Chondrocyte (in vitro differentiated cells): ENCODE data around the gene SPRED2. TPM values are rescaled to one million over a fixed set of nuclear protein-coding genes. Genes with fewer than 3 reads are reported as not detected.

Experiments
- DNase-seq: peaks from one replicate; pipeline ENCODE4 v3.0.0; 2021; ENCODE audit warnings: mixed read lengths, low spot score
- H3K27ac Mint-ChIP-seq: one replicate; pipeline ENCODE4 v1.8.0; 2021; ENCODE audit warnings: mild to moderate bottlenecking, moderate library complexity, mixed read lengths; ENCODE audit not compliant: unreplicated experiment
- H3K27me3 Mint-ChIP-seq: 2 replicates; pipeline ENCODE4 v1.8.0; 2021; ENCODE audit warnings: low read depth, mixed read lengths
- H3K36me3 Mint-ChIP-seq: 2 replicates; pipeline ENCODE4 v1.8.0; 2021; ENCODE audit warnings: low read depth, mixed read lengths
- H3K4me1 Mint-ChIP-seq: 2 replicates; pipeline ENCODE4 v1.8.0; 2021; ENCODE audit warnings: low read depth, mild to moderate bottlenecking, mixed read lengths
- H3K4me3 Mint-ChIP-seq: one replicate; pipeline ENCODE4 v1.8.0; 2021; ENCODE audit warnings: mild to moderate bottlenecking, moderate library complexity, mixed read lengths; ENCODE audit not compliant: unreplicated experiment
- H3K9me3 Mint-ChIP-seq: 2 replicates; pipeline ENCODE4 v1.8.0; 2021; ENCODE audit warnings: low read depth, mixed read lengths
- CTCF ChIP-seq: fragments of 200-600 bp; sonication (generic); IDR thresholded peaks from 2 replicates; pipeline ENCODE4 v1.5.0; 2021; ENCODE audit warnings: antibody characterized with exemption, mild to moderate bottlenecking, moderate library complexity
- total RNA-seq: library from RNA; stranded (reverse); gene quantifications from 3 replicates; pipeline ENCODE4 v1.2.1, GENCODE V29; 2021

Gene SPRED2
- total RNA-seq, 1 donor from 2014 or later, result 23.1 TPM

DNA sequence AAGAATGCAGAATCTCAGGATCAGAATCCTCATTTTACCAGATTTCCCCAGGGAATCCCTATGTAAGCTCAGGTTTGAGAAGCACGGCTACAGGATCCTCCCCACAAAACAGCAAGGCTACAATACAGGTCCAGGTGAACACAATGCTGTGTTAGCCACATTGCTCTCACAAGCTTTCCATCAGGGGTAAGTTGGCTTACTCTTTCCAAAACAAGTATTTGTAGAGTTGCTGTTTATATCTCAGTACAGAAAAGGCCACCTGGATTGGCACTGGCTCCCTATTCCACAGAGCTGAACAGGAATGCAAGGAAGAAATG lies 11.0 kb downstream of the SPRED2 start:
- H3K27ac Mint-ChIP-seq, result no peak overlapping the region
- H3K4me1 Mint-ChIP-seq, result peaks cover 21% of the 10 kb centered on the region
- H3K4me3 Mint-ChIP-seq, result no peak overlapping the region
- no peak for TF ChIP-seq CTCF
- no peaks in the 10 kb centered on the region for H3K27me3 Mint-ChIP-seq
- H3K36me3 Mint-ChIP-seq, result no peaks in the 10 kb centered on the region
- DNase-seq, result no peak
- no peaks in the 10 kb centered on the region for H3K9me3 Mint-ChIP-seq

GRCh38 chr2:65420712-65421431 lies 11.5 kb downstream of the SPRED2 start:
- DNase-seq, result no peak
- Mint-ChIP-seq H3K4me3 (peak overlapping the region; percentile 29), H3K4me1 (peaks cover 27% of the 10 kb centered on the region), H3K27me3 (no peaks in the 10 kb centered on the region), H3K36me3 (no peaks in the 10 kb centered on the region), H3K9me3 (no peaks in the 10 kb centered on the region), H3K27ac (peak overlapping the region; percentile 43)
- no peak for TF ChIP-seq CTCF

- no peaks in the 10 kb centered on the region for H3K9me3 Mint-ChIP-seq
- no peak for DNase-seq
- no peaks in the 10 kb centered on the region for H3K36me3 Mint-ChIP-seq
- no peak overlapping the region for H3K4me3 Mint-ChIP-seq
- peaks cover 35% of the 10 kb centered on the region for H3K4me1 Mint-ChIP-seq
- no peak overlapping the region for H3K27ac Mint-ChIP-seq
- H3K27me3 Mint-ChIP-seq, result no peaks in the 10 kb centered on the region
- TF ChIP-seq CTCF, result no peak
Measured at GRCh38 chr2:65417509-65418085, 14.8 kb downstream of the SPRED2 start.

DNA sequence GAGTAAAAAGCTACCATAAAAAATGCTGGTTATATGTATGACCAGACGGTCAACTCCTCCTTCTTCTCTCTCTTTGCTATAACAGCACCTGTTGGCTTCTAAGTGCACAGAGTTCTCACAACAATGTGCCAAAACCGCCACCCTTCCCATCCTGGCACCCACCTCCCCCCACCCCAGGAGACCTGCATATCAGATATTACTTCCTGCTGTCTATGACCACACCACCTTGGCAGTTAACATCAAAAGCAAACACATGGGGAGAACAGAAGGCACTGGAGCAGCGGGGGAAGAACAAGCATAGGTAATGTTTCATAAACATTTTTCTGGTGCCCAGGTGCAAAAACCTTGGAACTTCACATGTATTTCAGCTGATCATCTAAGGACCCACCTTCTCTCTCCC lies 15.5 kb downstream of the SPRED2 start:
- Mint-ChIP-seq H3K4me1 (peaks cover 30% of the 10 kb centered on the region), H3K9me3 (no peaks in the 10 kb centered on the region), H3K36me3 (no peaks in the 10 kb centered on the region), H3K27ac (no peak overlapping the region), H3K4me3 (no peak overlapping the region), H3K27me3 (no peaks in the 10 kb centered on the region)
- TF ChIP-seq CTCF, result no peak
- DNase-seq, result no peak

DNA sequence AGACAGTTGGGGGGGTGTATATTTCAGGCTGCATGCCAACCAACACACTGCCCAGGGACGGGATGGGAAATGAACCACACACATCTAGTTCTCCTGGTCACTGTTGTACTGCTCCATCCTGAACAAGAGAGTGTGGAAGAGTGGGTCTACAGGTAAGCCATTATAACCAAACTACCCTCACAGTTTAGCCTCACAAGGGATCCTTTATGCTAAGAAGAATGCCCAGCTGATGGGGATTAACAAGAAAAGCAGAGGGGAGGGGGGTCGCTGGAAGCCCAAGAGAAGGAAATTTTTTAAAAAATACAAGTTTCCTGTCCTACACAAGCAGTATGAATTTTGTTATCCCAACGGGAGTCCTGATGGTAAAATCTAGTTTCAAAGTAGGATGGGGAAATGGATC lies 16.1 kb downstream of the SPRED2 start:
- Mint-ChIP-seq H3K9me3 (no peaks in the 10 kb centered on the region), H3K27ac (no peak overlapping the region), H3K27me3 (no peaks in the 10 kb centered on the region), H3K4me1 (peaks cover 25% of the 10 kb centered on the region), H3K4me3 (no peak overlapping the region), H3K36me3 (no peaks in the 10 kb centered on the region)
- TF ChIP-seq CTCF, result no peak
- no peak for DNase-seq
